Smooth muscle cell (in vitro differentiated cells): ENCODE data around the gene TAOK2. TPM values are rescaled to one million over a fixed set of nuclear protein-coding genes. Genes with fewer than 3 reads are reported as not detected.

ENCODE experiments used
- DNase-seq: peaks from one replicate; lab custom pipeline; 2025; ENCODE audit not compliant: unreplicated experiment; lab: John Stamatoyannopoulos, UW
- H2AFZ ChIP-seq: fragments of 200-600 bp; sonication (generic); 2 replicates; pipeline ENCODE4 v1.6.0; 2016; ENCODE audit warnings: antibody characterized with exemption, low read depth, mild to moderate bottlenecking
- H3F3A ChIP-seq: fragments of 200-600 bp; sonication (generic); 2 replicates; pipeline ENCODE4 v1.6.0; 2017; ENCODE audit warnings: antibody characterized with exemption, low read depth
- H3K27ac ChIP-seq: fragments of 200-600 bp; sonication (generic); 2 replicates; pipeline ENCODE4 v1.5.1; 2016; ENCODE audit warnings: low read depth, mild to moderate bottlenecking
- H3K27me3 ChIP-seq: fragments of 200-600 bp; sonication (generic); 2 replicates; pipeline ENCODE4 v1.6.1; 2016; ENCODE audit warnings: low read depth, mild to moderate bottlenecking
- H3K36me3 ChIP-seq: fragments of 200-600 bp; sonication (generic); 2 replicates; pipeline ENCODE4 v1.5.1; 2016; ENCODE audit warnings: low read depth
- H3K4me1 ChIP-seq: fragments of 200-600 bp; sonication (generic); 2 replicates; pipeline ENCODE4 v1.5.1; 2016; ENCODE audit warnings: low read depth
- H3K4me2 ChIP-seq: fragments of 200-600 bp; sonication (generic); 2 replicates; pipeline ENCODE4 v1.6.0; 2016; ENCODE audit warnings: mild to moderate bottlenecking
- H3K4me3 ChIP-seq: fragments of 200-600 bp; sonication (generic); 2 replicates; pipeline ENCODE4 v1.5.1; 2016; ENCODE audit warnings: mild to moderate bottlenecking
- H3K79me2 ChIP-seq: fragments of 200-600 bp; sonication (generic); 2 replicates; pipeline ENCODE4 v1.6.0; 2016; ENCODE audit warnings: low read depth, mild to moderate bottlenecking
- H3K9ac ChIP-seq: fragments of 200-600 bp; sonication (generic); 2 replicates; pipeline ENCODE4 v1.6.0; 2016; ENCODE audit warnings: low read depth
- H3K9me3 ChIP-seq: fragments of 200-600 bp; sonication (generic); replicated peaks from 2 replicates; pipeline ENCODE4 v1.5.1; 2016; ENCODE audit warnings: low read depth
- H4K20me1 ChIP-seq: fragments of 200-600 bp; sonication (generic); 2 replicates; pipeline ENCODE4 v1.6.0; 2016; ENCODE audit warnings: low read depth
- WGBS: methylation state at CpG from one replicate; pipeline ENCODE4 v1.1.7; 2016; ENCODE audit warnings: low lambda C conversion rate; 5-methylcytosine and 5-hydroxymethylcytosine counted together
- polyA plus RNA-seq: library from polyadenylated mRNA; unstranded; fragments of >200 nt; fragmentation: Nextera tagmentation; extraction: Ambion mirVana; gene quantifications from 2 replicates; pipeline ENCODE4 v1.2.1, GENCODE V29; 2016
- total RNA-seq: library from RNA; depleted of rRNA; stranded (reverse); fragments of >200 nt; gene quantifications from 2 replicates; pipeline ENCODE4 v1.2.3, GENCODE V29; 2014
- TF ChIP-seq, protein P1 (sequence below): fragments of 200-600 bp; sonication (generic); IDR thresholded peaks from 2 replicates; pipeline ENCODE4 v1.5.1; 2017; ENCODE audit warnings: borderline replicate concordance, mild to moderate bottlenecking, antibody characterized with exemption; ENCODE audit not compliant: insufficient read depth, poor library complexity, severe bottlenecking

The TAOK2 gene
- total and polyA plus RNA-seq, 2 experiments from 2014 or later = 26.0 to 26.2 TPM

DNA sequence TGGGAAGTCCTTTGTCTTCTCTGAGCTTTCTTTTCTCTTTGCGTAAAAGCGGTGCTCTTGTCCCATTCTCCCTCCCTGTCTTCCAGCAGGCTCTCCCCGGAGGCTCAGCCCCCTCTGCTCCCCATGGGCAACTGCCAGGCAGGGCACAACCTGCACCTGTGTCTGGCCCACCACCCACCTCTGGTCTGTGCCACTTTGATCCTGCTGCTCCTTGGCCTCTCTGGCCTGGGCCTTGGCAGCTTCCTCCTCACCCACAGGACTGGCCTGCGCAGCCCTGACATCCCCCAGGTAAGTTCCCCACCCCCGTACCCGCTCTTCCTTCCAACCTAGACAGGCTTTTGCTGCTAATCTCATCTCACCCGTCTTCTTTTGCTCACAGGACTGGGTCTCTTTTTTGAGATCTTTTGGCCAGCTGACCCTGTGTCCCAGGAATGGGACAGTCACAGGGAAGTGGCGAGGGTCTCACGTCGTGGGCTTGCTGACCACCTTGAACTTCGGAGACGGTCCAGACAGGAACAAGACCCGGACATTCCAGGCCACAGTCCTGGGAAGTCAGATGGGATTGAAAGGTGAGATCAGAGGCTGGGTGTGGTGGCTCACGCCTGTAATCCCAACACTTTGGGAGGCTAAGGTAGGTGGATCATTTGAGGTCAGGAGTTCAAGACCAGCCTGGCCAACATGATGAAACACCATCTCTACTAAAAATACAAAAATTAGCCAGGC lies 10.5 kb upstream of the TAOK2 start:
- no peak overlapping the region for H2AFZ ChIP-seq
- TF ChIP-seq, protein P1, sequence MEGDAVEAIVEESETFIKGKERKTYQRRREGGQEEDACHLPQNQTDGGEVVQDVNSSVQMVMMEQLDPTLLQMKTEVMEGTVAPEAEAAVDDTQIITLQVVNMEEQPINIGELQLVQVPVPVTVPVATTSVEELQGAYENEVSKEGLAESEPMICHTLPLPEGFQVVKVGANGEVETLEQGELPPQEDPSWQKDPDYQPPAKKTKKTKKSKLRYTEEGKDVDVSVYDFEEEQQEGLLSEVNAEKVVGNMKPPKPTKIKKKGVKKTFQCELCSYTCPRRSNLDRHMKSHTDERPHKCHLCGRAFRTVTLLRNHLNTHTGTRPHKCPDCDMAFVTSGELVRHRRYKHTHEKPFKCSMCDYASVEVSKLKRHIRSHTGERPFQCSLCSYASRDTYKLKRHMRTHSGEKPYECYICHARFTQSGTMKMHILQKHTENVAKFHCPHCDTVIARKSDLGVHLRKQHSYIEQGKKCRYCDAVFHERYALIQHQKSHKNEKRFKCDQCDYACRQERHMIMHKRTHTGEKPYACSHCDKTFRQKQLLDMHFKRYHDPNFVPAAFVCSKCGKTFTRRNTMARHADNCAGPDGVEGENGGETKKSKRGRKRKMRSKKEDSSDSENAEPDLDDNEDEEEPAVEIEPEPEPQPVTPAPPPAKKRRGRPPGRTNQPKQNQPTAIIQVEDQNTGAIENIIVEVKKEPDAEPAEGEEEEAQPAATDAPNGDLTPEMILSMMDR = no peak
- H3K27ac ChIP-seq = peak overlapping the region; percentile 71

DNA sequence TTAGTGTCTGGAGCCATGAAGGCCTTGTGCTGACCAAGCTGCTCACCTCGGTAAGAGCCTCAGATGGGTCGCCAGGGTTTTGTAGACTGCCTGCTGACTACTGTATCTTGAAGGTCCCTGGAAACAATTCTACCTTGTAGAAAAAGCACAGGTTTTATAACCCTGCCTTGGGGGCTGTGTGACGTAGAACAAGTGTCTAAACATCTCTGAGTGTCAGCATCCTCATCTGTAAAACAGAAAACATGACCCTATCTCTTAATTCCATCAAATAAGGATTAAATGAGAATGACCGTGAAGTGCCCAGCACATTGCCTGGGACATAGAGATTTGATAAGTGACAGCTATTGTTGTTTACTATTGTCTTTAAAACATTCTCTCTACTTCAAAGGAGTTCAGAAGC lies 5.5 kb upstream of the TAOK2 start:
- TF ChIP-seq, protein P1 = no peak
- Histone ChIP-seq H3K4me3 (no peak overlapping the region), H4K20me1 (no peaks in the 10 kb centered on the region), H2AFZ (no peak overlapping the region), H3K9ac (no peak overlapping the region), H3K27ac (no peak overlapping the region), H3F3A (peaks cover 15% of the 10 kb centered on the region), H3K4me2 (no peak overlapping the region), H3K27me3 (no peaks in the 10 kb centered on the region), H3K9me3 (no peaks in the 10 kb centered on the region), H3K4me1 (no peaks in the 10 kb centered on the region), H3K36me3 (peaks cover 3% of the 10 kb centered on the region), H3K79me2 (no peaks in the 10 kb centered on the region)
- 98% methylated on average over 4 of the region's 4 CpGs for WGBS
- no peak for DNase-seq

More for the DNA sequence above, 10.5 kb upstream of the TAOK2 start:
- Histone ChIP-seq H3K9ac (no peak overlapping the region), H3F3A (no peaks in the 10 kb centered on the region), H4K20me1 (no peaks in the 10 kb centered on the region), H3K4me1 (peaks cover 5% of the 10 kb centered on the region), H3K36me3 (no peaks in the 10 kb centered on the region), H3K9me3 (no peaks in the 10 kb centered on the region), H3K79me2 (no peaks in the 10 kb centered on the region), H3K4me3 (peak overlapping the region; percentile 86), H3K27me3 (no peaks in the 10 kb centered on the region), H3K4me2 (peak overlapping the region; percentile 92)
- DNase-seq = no peak
- 95% methylated on average over 14 of the region's 14 CpGs for WGBS

DNA sequence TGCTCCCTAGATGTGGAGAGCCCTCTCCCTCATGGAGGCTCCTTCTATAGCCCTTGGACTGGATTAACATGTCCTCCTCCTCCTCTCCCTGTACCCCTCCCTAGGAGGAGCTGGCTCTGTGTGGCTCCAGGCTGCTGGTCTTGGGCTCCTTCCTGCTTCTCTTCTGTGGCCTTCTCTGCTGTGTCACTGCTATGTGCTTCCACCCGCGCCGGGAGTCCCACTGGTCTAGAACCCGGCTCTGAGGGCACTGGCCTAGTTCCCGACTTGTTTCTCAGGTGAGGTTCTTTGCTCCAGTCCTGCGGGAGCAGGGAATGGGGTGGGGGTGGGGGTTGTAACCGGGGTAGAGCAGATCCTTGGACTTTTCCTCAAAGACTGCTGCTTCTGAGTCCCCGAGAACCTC lies 2.4 kb upstream of the TAOK2 start:
- H2AFZ ChIP-seq = no peak overlapping the region
- H3K4me3 ChIP-seq = no peak overlapping the region
- H3K4me2 ChIP-seq = no peak overlapping the region
- H3F3A ChIP-seq = peaks cover 16% of the 10 kb centered on the region
- no peak for DNase-seq
- H4K20me1 ChIP-seq = peaks cover 21% of the 10 kb centered on the region
- H3K36me3 ChIP-seq = peaks cover 3% of the 10 kb centered on the region
- H3K9ac ChIP-seq = no peak overlapping the region
- H3K9me3 ChIP-seq = no peaks in the 10 kb centered on the region
- H3K79me2 ChIP-seq = peaks cover 25% of the 10 kb centered on the region
- TF ChIP-seq, protein P1 = no peak
- H3K27ac ChIP-seq = no peak overlapping the region
- 95% methylated on average over 8 of the region's 8 CpGs for WGBS
- H3K4me1 ChIP-seq = peaks cover 17% of the 10 kb centered on the region
- no peaks in the 10 kb centered on the region for H3K27me3 ChIP-seq

DNA sequence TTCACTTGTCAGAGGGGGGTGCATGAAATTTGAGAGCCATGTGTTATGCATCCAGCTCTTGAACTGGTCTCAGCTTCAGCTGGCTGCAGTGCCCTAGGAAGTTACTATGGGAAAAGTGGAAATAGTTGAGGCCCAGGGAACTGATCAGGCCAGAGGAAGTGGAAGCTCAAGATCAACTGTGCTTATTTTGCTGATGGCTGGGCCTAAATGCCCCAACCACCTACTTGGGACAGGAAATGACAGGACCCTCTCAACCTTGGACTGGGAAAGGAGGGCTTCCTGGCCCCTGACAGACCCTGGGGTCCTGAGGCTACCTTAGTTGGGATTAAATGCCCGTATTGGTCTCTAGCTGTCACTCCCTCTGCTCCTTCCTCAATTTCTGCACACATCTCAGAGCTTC lies 1.2 kb upstream of the TAOK2 start:
- H3K4me1 ChIP-seq = peaks cover 25% of the 10 kb centered on the region
- TF ChIP-seq, protein P1 = no peak
- peaks cover 37% of the 10 kb centered on the region for H3K79me2 ChIP-seq
- H3K4me2 ChIP-seq = no peak overlapping the region
- H3K9ac ChIP-seq = no peak overlapping the region
- no peaks in the 10 kb centered on the region for H3K27me3 ChIP-seq
- H3K27ac ChIP-seq = no peak overlapping the region
- whole genome bisulfite sequencing = 100% methylated on average over 1 of the region's 1 CpG
- no peak for DNase-seq
- no peak overlapping the region for H3K4me3 ChIP-seq
- peaks cover 16% of the 10 kb centered on the region for H3F3A ChIP-seq
- no peaks in the 10 kb centered on the region for H3K9me3 ChIP-seq
- peaks cover 33% of the 10 kb centered on the region for H4K20me1 ChIP-seq
- peaks cover 3% of the 10 kb centered on the region for H3K36me3 ChIP-seq
- no peak overlapping the region for H2AFZ ChIP-seq
